Sigmoid colon (tissue), 7 donors: ENCODE measurements around the gene PDE4D. TPM values are rescaled to one million over a fixed set of nuclear protein-coding genes. Genes with fewer than 3 reads are reported as not detected.

Experiments
- DNase-seq: peaks from one replicate; pipeline ENCODE4 v3.0.0-alpha.2; 2019
- H3K27ac ChIP-seq, 4 donors: fragments of 200-600 bp; sonication (generic); one replicate each; pipeline ENCODE4 v1.5.1; 2016 to 2019; ENCODE audit warnings: mild to moderate bottlenecking in 1 of 4
- H3K27me3 ChIP-seq, 3 donors: fragments of 200-600 bp; sonication (generic); one replicate each; pipeline ENCODE4 v1.5.1; 2019; ENCODE audit warnings: mild to moderate bottlenecking in 1 of 3
- H3K36me3 ChIP-seq, 4 donors: fragments of 200-600 bp; sonication (generic); one replicate each; pipeline ENCODE4 v1.5.1; 2016 to 2019
- H3K4me1 ChIP-seq, 4 donors: fragments of 200-600 bp; sonication (generic); one replicate each; pipeline ENCODE4 v1.5.1; 2017 to 2019
- H3K4me3 ChIP-seq, 4 donors: fragments of 200-600 bp; sonication (generic); one replicate each; pipeline ENCODE4 v1.5.1; 2017 to 2019; ENCODE audit warnings: mild to moderate bottlenecking in 2 of 4, moderate library complexity in 1 of 4
- H3K9me3 ChIP-seq, 4 donors: fragments of 200-600 bp in 3 of 4; sonication (generic) in 3 of 4; one replicate each; pipeline versions ENCODE4 v1.5.1 to v1.6.1; 2013 to 2019
- EP300 ChIP-seq, 4 donors: sonication (generic); formaldehyde crosslinking; IDR thresholded peaks; one replicate each; pipeline ENCODE4 v1.6.1; 2017; ENCODE audit warnings: antibody characterized with exemption in 4 of 4
- POLR2A ChIP-seq, 2 donors: fragments of 450-650 bp; IDR thresholded peaks; one replicate each; pipeline ENCODE4 v1.6.1; 2016; ENCODE audit warnings: antibody characterized with exemption in 2 of 2, mild to moderate bottlenecking in 2 of 2, moderate library complexity in 2 of 2
- POLR2AphosphoS5 ChIP-seq, 4 donors: sonication (generic); formaldehyde crosslinking; IDR thresholded peaks; one replicate each; pipeline ENCODE4 v1.6.1; 2017; ENCODE audit warnings: antibody characterized with exemption in 4 of 4
- WGBS, 2 donors: extraction: QIAGEN DNeasy Blood & Tissue Kit; methylation state at CpG; one replicate each; pipeline ENCODE4 v1.1.7; 2013; 5-methylcytosine and 5-hydroxymethylcytosine counted together
- intact Hi-C: fragments of 100-400 bp; cut with DNase I; formaldehyde crosslinking; loops from one replicate; pipeline ENCODE4 v1.15.1; 2023
- polyA plus RNA-seq, 3 donors: library from polyadenylated mRNA; stranded (reverse); fragments of 200-250 nt; gene quantifications; one replicate each; pipeline ENCODE4 v1.2.3, GENCODE V29; 2013
- total RNA-seq, 4 donors: library from RNA; depleted of rRNA; stranded (reverse); fragments of >200 nt; gene quantifications; one replicate each; pipeline ENCODE4 v1.1.0, GENCODE V29; 2016
- TF ChIP-seq, protein P1 (sequence below), 4 experiments: fragments of 450-650 bp in 3 of 4; fragments of 200-600 bp in 1 of 4; IDR thresholded peaks; one replicate each; pipeline ENCODE4 v1.5.1; 2016 to 2019; ENCODE audit warnings: antibody characterized with exemption in 4 of 4, mild to moderate bottlenecking in 3 of 4, moderate library complexity in 2 of 4
- donor health status: healthy with polysubstance abuse.
- donor health status: Bipolar disorder and iron deficiency.
- donor health status: healthy.

PDE4D gene
- total and polyA plus RNA-seq, 7 donors: 6.0 to 289 (median 169) TPM

GRCh38 chr5:59123595-59124561, 769.6 kb downstream of the PDE4D start:
- Histone ChIP-seq H3K36me3 (no peaks in the 10 kb centered on the region), H3K9me3 (no peaks in the 10 kb centered on the region), H3K4me3 (peak overlapping the region in 1 of 4 donors; percentile 12), H3K27ac (peak overlapping the region in 3 of 4 donors; percentile 80 to 85 (median 81)), H3K27me3 (no peaks in the 10 kb centered on the region), H3K4me1 (peaks cover 0 to 77% (median 63%) of the 10 kb centered on the region in 4 donors)
- intact Hi-C loops: no loop called here
- TF ChIP-seq POLR2AphosphoS5 (IDR thresholded peaks at IDR 0.05) (peak; percentile 40 to 74 (median 73)), EP300 (IDR thresholded peaks at IDR 0.05) (peak; percentile 8 to 68 (median 35))
- TF ChIP-seq, protein P1, sequence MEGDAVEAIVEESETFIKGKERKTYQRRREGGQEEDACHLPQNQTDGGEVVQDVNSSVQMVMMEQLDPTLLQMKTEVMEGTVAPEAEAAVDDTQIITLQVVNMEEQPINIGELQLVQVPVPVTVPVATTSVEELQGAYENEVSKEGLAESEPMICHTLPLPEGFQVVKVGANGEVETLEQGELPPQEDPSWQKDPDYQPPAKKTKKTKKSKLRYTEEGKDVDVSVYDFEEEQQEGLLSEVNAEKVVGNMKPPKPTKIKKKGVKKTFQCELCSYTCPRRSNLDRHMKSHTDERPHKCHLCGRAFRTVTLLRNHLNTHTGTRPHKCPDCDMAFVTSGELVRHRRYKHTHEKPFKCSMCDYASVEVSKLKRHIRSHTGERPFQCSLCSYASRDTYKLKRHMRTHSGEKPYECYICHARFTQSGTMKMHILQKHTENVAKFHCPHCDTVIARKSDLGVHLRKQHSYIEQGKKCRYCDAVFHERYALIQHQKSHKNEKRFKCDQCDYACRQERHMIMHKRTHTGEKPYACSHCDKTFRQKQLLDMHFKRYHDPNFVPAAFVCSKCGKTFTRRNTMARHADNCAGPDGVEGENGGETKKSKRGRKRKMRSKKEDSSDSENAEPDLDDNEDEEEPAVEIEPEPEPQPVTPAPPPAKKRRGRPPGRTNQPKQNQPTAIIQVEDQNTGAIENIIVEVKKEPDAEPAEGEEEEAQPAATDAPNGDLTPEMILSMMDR (IDR thresholded peaks at IDR 0.05): no peak
- peak; percentile 72 for DNase-seq
- 48 to 52% methylated on average over 5 of the region's 5 CpGs for WGBS, 2 donors

DNA sequence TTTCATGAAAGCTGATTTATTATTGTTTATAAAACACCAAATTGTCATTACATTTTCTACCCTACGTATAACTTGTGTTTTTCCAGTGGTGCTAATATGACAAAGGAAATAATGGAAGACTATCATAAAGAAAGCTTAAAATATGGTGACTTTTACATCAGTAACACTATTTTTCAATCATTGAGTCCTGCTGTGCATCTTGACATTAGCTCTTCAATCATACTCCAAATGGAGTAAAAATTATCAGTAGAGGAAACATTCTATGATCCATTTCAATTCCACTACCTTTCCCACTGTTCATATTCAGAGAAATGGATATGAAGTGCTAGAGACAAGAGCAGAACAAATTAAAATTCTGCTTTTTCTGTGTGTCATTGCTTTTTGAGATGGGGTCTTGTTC, 774.0 kb downstream of the PDE4D start:
- H3K27ac ChIP-seq: peak overlapping the region in 1 of 4 donors; percentile 24
- H3K4me3 ChIP-seq: no peak overlapping the region
- no peak for TF ChIP-seq POLR2A (IDR thresholded peaks at IDR 0.05)
- TF ChIP-seq POLR2AphosphoS5 (IDR thresholded peaks at IDR 0.05): no peak
- TF ChIP-seq, protein P1 (IDR thresholded peaks at IDR 0.05): no peak
- no peak for TF ChIP-seq EP300 (IDR thresholded peaks at IDR 0.05)
- H3K9me3 ChIP-seq: no peaks in the 10 kb centered on the region
- no peaks in the 10 kb centered on the region for H3K27me3 ChIP-seq
- intact Hi-C loops: no loop called here
- no peaks in the 10 kb centered on the region for H3K36me3 ChIP-seq
- H3K4me1 ChIP-seq: peaks cover 0 to 74% (median 47%) of the 10 kb centered on the region in 4 donors
- WGBS, 2 donors: 94 to 95% methylated on average over 1 of the region's 1 CpG
- no peak for DNase-seq

DNA sequence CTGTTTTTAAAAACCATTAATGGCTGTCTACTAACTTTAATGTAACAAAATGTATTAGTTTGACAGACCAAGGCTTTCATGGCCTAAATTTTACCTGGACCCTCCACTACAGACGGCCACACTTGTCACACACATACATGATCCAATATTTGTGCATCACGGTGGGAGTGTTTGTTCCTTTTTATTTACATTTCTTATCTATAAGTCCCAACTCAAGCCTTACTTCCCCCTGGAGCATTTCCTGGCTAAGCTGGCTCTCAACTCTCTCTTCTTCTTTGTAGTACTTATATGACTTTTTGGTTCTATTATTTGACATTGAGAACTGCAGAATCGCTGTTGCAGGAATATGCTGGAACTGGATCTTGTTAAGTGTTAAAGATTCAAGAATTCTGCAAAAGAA, 776.2 kb downstream of the PDE4D start:
- H3K36me3 ChIP-seq: no peaks in the 10 kb centered on the region
- 24 to 72% methylated on average over 3 of the region's 3 CpGs for WGBS, 2 donors
- intact Hi-C loops: no loop called here
- no peaks in the 10 kb centered on the region for H3K9me3 ChIP-seq
- no peak overlapping the region for H3K4me3 ChIP-seq
- peaks cover 0 to 55% (median 31%) of the 10 kb centered on the region in 4 donors for H3K4me1 ChIP-seq
- no peak for TF ChIP-seq POLR2AphosphoS5 (IDR thresholded peaks at IDR 0.05)
- TF ChIP-seq, protein P1 (IDR thresholded peaks at IDR 0.05): no peak
- no peak for TF ChIP-seq POLR2A (IDR thresholded peaks at IDR 0.05)
- TF ChIP-seq EP300 (IDR thresholded peaks at IDR 0.05): no peak
- H3K27me3 ChIP-seq: no peaks in the 10 kb centered on the region
- DNase-seq: no peak
- no peak overlapping the region for H3K27ac ChIP-seq

GRCh38 chr5:59116231-59116865, 777.2 kb downstream of the PDE4D start:
- H3K27me3 ChIP-seq: no peaks in the 10 kb centered on the region
- WGBS, 2 donors: 82% methylated on average over 11 of the region's 11 CpGs

More at GRCh38 chr5:59116231-59116865, 777.2 kb downstream of the PDE4D start:
- DNase-seq: no peak
- Histone ChIP-seq H3K4me1 (peaks cover 0 to 52% (median 29%) of the 10 kb centered on the region in 4 donors), H3K9me3 (no peaks in the 10 kb centered on the region), H3K4me3 (no peak overlapping the region), H3K36me3 (no peaks in the 10 kb centered on the region), H3K27ac (peak overlapping the region in 2 of 4 donors; percentile 4 to 6)
- TF ChIP-seq POLR2AphosphoS5 (IDR thresholded peaks at IDR 0.05) (no peak), EP300 (IDR thresholded peaks at IDR 0.05) (no peak), POLR2A (IDR thresholded peaks at IDR 0.05) (no peak)
- TF ChIP-seq, protein P1 (IDR thresholded peaks at IDR 0.05): no peak
- intact Hi-C loops: no loop called here
